ENCODE results near the gene SF3B6. TPM values are rescaled to one million over a fixed set of nuclear protein-coding genes. Genes with fewer than 3 reads are reported as not detected.
A peak's percentile ranks its signal among the peaks of the same experiment; 100 is the strongest.

SF3B6 gene
- total RNA-seq, 1 donor from 2014 or later, result 59.7 TPM

DNA sequence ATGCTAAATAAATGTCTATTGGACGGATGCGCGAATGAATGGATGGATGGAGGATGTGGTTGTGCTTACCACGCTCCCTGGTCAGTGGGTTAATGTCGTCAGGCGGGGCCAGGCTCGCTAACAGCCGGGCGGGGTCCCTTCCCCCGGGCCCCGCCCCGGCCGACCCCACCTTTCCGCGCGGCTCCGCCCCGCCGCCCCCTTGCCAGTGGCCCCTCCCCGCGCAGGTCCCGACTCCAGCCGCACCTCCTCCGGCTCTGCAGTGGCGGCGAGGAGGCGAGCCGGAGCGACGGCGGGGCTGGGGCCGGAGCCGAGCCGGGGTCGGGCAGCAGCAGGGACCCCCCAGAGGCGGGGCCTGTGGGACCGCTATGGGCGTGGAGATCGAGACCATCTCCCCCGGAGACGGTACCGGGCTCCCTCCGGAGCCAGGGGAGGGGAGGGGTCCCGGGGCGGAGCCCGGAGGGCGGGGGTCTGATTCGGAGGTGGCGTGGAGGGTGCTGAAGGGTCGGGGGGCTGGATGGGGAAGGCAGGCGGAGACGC is 26.6 kb downstream of the SF3B6 start, which contains the start of gene FKBP1B:
Gene FKBP1B (plus strand): TSS at position 257 of the 537 bp plus-strand sequence. CDS start 109 bp downstream, at position 366.
- intact Hi-C loops (cut with micrococcal nuclease), result no loop called here
- H3K36me3 ChIP-seq, result no peaks in the 10 kb centered on the region
- peak within 1 kb of the TSS; percentile 72 for H3K27ac ChIP-seq (replicated peaks)
- TF ChIP-seq, protein P1, sequence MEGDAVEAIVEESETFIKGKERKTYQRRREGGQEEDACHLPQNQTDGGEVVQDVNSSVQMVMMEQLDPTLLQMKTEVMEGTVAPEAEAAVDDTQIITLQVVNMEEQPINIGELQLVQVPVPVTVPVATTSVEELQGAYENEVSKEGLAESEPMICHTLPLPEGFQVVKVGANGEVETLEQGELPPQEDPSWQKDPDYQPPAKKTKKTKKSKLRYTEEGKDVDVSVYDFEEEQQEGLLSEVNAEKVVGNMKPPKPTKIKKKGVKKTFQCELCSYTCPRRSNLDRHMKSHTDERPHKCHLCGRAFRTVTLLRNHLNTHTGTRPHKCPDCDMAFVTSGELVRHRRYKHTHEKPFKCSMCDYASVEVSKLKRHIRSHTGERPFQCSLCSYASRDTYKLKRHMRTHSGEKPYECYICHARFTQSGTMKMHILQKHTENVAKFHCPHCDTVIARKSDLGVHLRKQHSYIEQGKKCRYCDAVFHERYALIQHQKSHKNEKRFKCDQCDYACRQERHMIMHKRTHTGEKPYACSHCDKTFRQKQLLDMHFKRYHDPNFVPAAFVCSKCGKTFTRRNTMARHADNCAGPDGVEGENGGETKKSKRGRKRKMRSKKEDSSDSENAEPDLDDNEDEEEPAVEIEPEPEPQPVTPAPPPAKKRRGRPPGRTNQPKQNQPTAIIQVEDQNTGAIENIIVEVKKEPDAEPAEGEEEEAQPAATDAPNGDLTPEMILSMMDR (IDR thresholded peaks at IDR 0.05; ENCODE audit: borderline replicate concordance), result no peak
- H3K4me1 ChIP-seq, result peaks cover 43% of the 10 kb centered on the region
- no peaks in the 10 kb centered on the region for H3K27me3 ChIP-seq (ENCODE audit: low read depth)
- peak within 1 kb of the TSS; percentile 88 for H3K4me3 ChIP-seq
- H3K9me3 ChIP-seq (replicated peaks), result no peaks in the 10 kb centered on the region
- DNase-seq, result peak; percentile 62

DNA sequence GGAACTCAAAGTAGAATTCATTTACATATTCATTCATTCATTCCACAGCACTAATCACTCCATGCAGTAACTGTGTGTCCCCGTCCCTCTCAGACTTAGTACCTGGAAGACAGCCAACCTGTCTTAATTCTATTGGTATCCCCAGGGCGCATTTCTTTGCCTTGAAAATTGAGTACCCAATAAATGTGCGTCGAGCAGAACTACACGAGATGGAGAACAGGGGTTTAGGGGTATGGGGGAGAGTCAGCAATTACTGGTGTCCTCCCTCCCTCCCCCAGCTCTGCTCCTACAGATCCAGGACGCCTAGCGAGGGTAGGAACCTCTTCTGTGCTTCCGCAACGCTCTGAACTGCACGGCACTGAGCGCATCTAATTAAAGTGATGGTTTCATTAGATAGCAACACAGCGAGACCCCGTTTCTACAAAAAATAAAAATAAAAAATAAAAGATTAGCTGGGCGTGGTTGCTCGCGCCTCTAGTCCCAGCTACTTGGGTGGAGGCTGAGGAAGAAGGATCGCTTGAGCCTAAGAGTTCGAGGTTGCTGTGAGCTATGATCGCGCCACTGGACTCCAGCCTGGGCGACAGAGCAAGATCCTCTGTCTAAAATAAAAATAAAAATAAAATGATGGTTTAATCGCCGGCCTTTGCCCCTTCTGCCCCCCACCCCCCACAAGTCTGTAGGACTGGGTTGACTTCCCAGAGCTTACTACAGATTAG is 27.2 kb downstream of the SF3B6 start:
- no peak for DNase-seq
- H3K36me3 ChIP-seq, result no peaks in the 10 kb centered on the region
- H3K9me3 ChIP-seq (replicated peaks), result no peaks in the 10 kb centered on the region
- peak overlapping the region; percentile 88 for H3K4me3 ChIP-seq
- peak overlapping the region; percentile 5 for H3K27ac ChIP-seq (replicated peaks)
- peaks cover 43% of the 10 kb centered on the region for H3K4me1 ChIP-seq
- TF ChIP-seq, protein P1 (IDR thresholded peaks at IDR 0.05; ENCODE audit: borderline replicate concordance), result no peak
- intact Hi-C loops (cut with micrococcal nuclease), result no loop called here
- H3K27me3 ChIP-seq (ENCODE audit: low read depth), result no peaks in the 10 kb centered on the region

DNA sequence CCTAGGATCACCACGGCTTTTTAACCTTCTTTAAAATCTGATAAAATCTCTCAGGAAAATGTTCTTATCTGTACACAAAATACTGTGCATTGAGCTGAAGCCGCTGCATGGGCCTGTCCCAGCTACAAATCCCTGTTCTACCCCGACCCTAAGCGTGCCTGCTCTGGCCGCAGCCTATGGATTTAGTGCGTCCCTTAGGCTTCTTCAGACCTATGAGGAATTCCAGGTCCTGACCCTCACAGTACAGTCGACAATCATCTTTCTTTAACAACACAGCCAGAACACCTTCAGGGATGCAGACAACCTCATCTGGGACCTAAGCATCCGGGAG is 28.5 kb downstream of the SF3B6 start:
- no peak for DNase-seq
- Histone ChIP-seq H3K27ac (replicated peaks) (no peak overlapping the region), H3K27me3 (ENCODE audit: low read depth) (no peaks in the 10 kb centered on the region), H3K9me3 (replicated peaks) (no peaks in the 10 kb centered on the region), H3K4me3 (peak overlapping the region; percentile 82), H3K4me1 (peaks cover 43% of the 10 kb centered on the region), H3K36me3 (no peaks in the 10 kb centered on the region)
- TF ChIP-seq, protein P1 (IDR thresholded peaks at IDR 0.05; ENCODE audit: borderline replicate concordance), result no peak
- intact Hi-C loops (cut with micrococcal nuclease), result no loop called here

DNA sequence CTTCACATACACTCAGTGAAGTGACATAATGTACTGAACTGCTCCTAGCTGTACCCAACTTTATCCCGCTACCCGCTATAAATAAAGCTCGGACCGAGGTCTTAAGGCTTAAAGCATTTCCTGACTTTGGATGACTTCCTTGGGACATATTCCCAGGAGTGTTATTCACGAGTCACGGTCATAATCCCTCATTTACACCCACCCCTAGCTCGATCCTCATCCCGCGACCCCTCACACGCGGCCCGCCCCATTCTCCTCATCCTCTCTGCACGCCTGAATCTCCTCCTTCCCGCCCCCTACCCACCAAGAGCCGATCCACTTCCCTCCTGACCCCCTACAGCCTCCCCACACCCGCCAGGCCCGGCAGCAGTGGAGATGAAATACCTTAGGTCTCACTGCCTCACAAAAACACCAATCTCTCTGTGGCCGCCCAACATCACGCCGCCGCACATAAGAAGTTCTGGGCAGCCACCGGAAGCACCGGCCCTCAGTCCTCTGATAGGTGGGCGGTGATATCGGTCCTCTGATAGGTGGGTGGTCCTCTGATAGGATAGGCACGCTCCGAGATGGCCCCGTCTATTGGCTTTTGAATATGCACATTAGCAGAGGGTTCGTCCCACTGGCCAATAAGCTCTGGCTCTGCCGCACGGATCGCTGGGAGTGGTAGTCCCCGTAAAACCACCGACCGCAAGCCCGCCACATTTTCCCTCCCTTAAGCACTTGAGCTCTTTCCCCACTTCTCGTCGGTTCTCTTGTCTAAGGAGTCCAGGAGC is 29.0 kb downstream of the SF3B6 start, which contains the start of gene WDCP:
Gene WDCP (minus strand): TSS at position 462 of the 773 bp plus-strand sequence. CDS start 7,897 bp downstream, outside the sequence.
- peak within 1 kb of the TSS; percentile 77 for H3K27ac ChIP-seq (replicated peaks)
- H3K9me3 ChIP-seq (replicated peaks), result no peaks in the 10 kb centered on the region
- peak within 1 kb of the TSS; percentile 82 for H3K4me3 ChIP-seq
- peak; percentile 93 for DNase-seq
- TF ChIP-seq, protein P1 (IDR thresholded peaks at IDR 0.05; ENCODE audit: borderline replicate concordance), result no peak
- H3K36me3 ChIP-seq, result no peaks in the 10 kb centered on the region
- intact Hi-C loops (cut with micrococcal nuclease), result no loop called here
- no peaks in the 10 kb centered on the region for H3K27me3 ChIP-seq (ENCODE audit: low read depth)
- peaks cover 43% of the 10 kb centered on the region for H3K4me1 ChIP-seq

DNA sequence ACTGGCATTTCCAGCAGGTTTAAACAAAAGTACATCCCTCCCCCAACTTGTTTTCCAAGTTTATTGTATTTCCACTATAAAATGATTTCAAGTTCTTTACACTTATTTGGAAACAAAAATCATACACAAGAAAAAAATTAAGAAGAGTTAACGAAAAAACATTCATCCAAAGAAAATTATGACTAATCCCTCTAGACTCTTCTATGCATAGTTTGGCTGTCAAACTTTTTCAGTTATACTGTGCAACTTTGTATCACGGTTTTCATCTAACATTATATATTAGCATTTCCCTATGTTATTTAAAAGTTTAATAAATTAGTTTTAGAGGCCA is 29.6 kb downstream of the SF3B6 start:
- H3K27ac ChIP-seq (replicated peaks), result peak overlapping the region; percentile 77
- H3K36me3 ChIP-seq, result no peaks in the 10 kb centered on the region
- H3K4me3 ChIP-seq, result peak overlapping the region; percentile 82
- peaks cover 43% of the 10 kb centered on the region for H3K4me1 ChIP-seq
- H3K9me3 ChIP-seq (replicated peaks), result no peaks in the 10 kb centered on the region
- TF ChIP-seq, protein P1 (IDR thresholded peaks at IDR 0.05; ENCODE audit: borderline replicate concordance), result no peak
- H3K27me3 ChIP-seq (ENCODE audit: low read depth), result no peaks in the 10 kb centered on the region
- intact Hi-C loops (cut with micrococcal nuclease), result no loop called here
- DNase-seq, result no peak

All from left ventricle myocardium inferior (tissue), 1 donor.